ENCODE results near the gene ITGA11. TPM values are rescaled to one million over a fixed set of nuclear protein-coding genes. Genes with fewer than 3 reads are reported as not detected.

The ITGA11 gene
- total and polyA plus RNA-seq, 2 experiments from 2014 or later = 0.03 to 0.40 TPM

- Mint-ChIP-seq H3K36me3 (ENCODE audit: low read depth) (no peaks in the 10 kb centered on the region), H3K4me3 (no peak overlapping the region), H3K4me1 (peaks cover 17% of the 10 kb centered on the region), H3K27me3 (ENCODE audit: insufficient read depth, low read depth, poor library complexity) (peaks cover 37% of the 10 kb centered on the region), H3K9me3 (no peaks in the 10 kb centered on the region; the same call in 2 of the 3 replicates), H3K27ac (no peak overlapping the region)
- H3K36me3 ChIP-seq (ENCODE audit: insufficient read depth) = no peaks in the 10 kb centered on the region
- no peak overlapping the region for H2AFZ ChIP-seq
- no peaks in the 10 kb centered on the region for H3K9me2 ChIP-seq (ENCODE audit: insufficient read depth)
- H3K4me3 ChIP-seq = no peak overlapping the region
- no peaks in the 10 kb centered on the region for H3F3A ChIP-seq (replicated peaks; ENCODE audit: low read depth)
- no peak overlapping the region for H3K27ac ChIP-seq (ENCODE audit: low read depth)
- no peak overlapping the region for H3K4me2 ChIP-seq
- DNase-seq (ENCODE audit: low spot score) = no peak
- no peaks in the 10 kb centered on the region for H4K20me1 ChIP-seq (replicated peaks; ENCODE audit: insufficient read depth)
- peaks cover 38% of the 10 kb centered on the region for H3K27me3 ChIP-seq (ENCODE audit: insufficient read depth)
- no peak for ATAC-seq
- peaks cover 9% of the 10 kb centered on the region for H3K4me1 ChIP-seq (ENCODE audit: insufficient read depth)
- TF ChIP-seq STAT1 (IDR thresholded peaks at IDR 0.05; ENCODE audit: unreplicated experiment) = no peak
- no peak for TF ChIP-seq NANOG (IDR thresholded peaks at IDR 0.05; ENCODE audit: borderline replicate concordance)
- TF ChIP-seq, protein P1, sequence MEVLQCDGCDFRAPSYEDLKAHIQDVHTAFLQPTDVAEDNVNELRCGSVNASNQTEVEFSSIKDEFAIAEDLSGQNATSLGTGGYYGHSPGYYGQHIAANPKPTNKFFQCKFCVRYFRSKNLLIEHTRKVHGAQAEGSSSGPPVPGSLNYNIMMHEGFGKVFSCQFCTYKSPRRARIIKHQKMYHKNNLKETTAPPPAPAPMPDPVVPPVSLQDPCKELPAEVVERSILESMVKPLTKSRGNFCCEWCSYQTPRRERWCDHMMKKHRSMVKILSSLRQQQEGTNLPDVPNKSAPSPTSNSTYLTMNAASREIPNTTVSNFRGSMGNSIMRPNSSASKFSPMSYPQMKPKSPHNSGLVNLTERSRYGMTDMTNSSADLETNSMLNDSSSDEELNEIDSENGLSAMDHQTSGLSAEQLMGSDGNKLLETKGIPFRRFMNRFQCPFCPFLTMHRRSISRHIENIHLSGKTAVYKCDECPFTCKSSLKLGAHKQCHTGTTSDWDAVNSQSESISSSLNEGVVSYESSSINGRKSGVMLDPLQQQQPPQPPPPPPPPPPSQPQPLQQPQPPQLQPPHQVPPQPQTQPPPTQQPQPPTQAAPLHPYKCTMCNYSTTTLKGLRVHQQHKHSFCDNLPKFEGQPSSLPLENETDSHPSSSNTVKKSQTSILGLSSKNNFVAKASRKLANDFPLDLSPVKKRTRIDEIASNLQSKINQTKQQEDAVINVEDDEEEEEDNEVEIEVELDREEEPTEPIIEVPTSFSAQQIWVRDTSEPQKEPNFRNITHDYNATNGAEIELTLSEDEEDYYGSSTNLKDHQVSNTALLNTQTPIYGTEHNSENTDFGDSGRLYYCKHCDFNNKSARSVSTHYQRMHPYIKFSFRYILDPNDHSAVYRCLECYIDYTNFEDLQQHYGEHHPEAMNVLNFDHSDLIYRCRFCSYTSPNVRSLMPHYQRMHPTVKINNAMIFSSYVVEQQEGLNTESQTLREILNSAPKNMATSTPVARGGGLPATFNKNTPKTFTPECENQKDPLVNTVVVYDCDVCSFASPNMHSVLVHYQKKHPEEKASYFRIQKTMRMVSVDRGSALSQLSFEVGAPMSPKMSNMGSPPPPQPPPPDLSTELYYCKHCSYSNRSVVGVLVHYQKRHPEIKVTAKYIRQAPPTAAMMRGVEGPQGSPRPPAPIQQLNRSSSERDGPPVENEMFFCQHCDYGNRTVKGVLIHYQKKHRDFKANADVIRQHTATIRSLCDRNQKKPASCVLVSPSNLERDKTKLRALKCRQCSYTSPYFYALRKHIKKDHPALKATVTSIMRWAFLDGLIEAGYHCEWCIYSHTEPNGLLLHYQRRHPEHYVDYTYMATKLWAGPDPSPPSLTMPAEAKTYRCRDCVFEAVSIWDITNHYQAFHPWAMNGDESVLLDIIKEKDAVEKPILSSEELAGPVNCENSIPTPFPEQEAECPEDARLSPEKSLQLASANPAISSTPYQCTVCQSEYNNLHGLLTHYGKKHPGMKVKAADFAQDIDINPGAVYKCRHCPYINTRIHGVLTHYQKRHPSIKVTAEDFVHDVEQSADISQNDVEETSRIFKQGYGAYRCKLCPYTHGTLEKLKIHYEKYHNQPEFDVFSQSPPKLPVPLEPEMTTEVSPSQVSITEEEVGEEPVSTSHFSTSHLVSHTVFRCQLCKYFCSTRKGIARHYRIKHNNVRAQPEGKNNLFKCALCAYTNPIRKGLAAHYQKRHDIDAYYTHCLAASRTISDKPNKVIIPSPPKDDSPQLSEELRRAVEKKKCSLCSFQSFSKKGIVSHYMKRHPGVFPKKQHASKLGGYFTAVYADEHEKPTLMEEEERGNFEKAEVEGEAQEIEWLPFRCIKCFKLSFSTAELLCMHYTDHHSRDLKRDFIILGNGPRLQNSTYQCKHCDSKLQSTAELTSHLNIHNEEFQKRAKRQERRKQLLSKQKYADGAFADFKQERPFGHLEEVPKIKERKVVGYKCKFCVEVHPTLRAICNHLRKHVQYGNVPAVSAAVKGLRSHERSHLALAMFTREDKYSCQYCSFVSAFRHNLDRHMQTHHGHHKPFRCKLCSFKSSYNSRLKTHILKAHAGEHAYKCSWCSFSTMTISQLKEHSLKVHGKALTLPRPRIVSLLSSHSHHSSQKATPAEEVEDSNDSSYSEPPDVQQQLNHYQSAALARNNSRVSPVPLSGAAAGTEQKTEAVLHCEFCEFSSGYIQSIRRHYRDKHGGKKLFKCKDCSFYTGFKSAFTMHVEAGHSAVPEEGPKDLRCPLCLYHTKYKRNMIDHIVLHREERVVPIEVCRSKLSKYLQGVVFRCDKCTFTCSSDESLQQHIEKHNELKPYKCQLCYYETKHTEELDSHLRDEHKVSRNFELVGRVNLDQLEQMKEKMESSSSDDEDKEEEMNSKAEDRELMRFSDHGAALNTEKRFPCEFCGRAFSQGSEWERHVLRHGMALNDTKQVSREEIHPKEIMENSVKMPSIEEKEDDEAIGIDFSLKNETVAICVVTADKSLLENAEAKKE (CRISPR knock-in tag; IDR thresholded peaks at IDR 0.05) = no peak
- H3K79me2 ChIP-seq (replicated peaks; ENCODE audit: insufficient read depth) = no peaks in the 10 kb centered on the region
Observed at GRCh38 chr15:68435966-68436365, 4.0 kb upstream of the ITGA11 start.

DNA sequence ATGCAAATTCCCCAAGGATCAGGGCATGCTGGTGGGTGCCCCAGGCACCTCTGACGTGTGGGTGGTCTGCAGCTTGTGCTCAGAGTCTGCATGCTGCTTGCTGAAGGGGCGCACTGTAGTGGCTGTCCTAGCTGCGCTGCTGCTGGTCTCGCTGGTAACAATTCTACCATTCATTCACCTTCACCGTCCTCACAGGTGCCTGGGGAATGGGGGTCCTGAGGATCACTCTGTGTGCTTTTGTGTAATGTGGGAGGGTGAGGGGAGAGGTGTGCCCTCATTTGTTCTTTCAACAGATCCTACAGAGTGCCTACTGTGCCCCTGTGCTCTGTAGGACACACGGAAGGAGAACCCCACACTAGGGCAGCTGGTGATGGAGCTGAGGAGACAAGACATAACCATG lies 2.1 kb upstream of the ITGA11 start:
- Mint-ChIP-seq H3K4me3 (no peak overlapping the region), H3K27me3 (ENCODE audit: insufficient read depth, low read depth, poor library complexity) (peaks cover 51% of the 10 kb centered on the region), H3K27ac (no peak overlapping the region), H3K9me3 (peaks cover 2% of the 10 kb centered on the region; the same call in 2 of the 3 replicates), H3K4me1 (peaks cover 17% of the 10 kb centered on the region), H3K36me3 (ENCODE audit: low read depth) (no peaks in the 10 kb centered on the region)
- H3K4me3 ChIP-seq = no peak overlapping the region
- no peaks in the 10 kb centered on the region for H4K20me1 ChIP-seq (replicated peaks; ENCODE audit: insufficient read depth)
- no peaks in the 10 kb centered on the region for H3F3A ChIP-seq (replicated peaks; ENCODE audit: low read depth)
- no peak for ATAC-seq
- no peaks in the 10 kb centered on the region for H3K36me3 ChIP-seq (ENCODE audit: insufficient read depth)
- no peak overlapping the region for H2AFZ ChIP-seq
- no peak overlapping the region for H3K27ac ChIP-seq (ENCODE audit: low read depth)
- peaks cover 58% of the 10 kb centered on the region for H3K27me3 ChIP-seq (ENCODE audit: insufficient read depth)
- no peaks in the 10 kb centered on the region for H3K79me2 ChIP-seq (replicated peaks; ENCODE audit: insufficient read depth)
- peaks cover 9% of the 10 kb centered on the region for H3K4me1 ChIP-seq (ENCODE audit: insufficient read depth)
- no peaks in the 10 kb centered on the region for H3K9me2 ChIP-seq (ENCODE audit: insufficient read depth)
- no peak for DNase-seq (ENCODE audit: low spot score)
- H3K4me2 ChIP-seq = no peak overlapping the region
- TF ChIP-seq EZH2 (IDR thresholded peaks at IDR 0.05; ENCODE audit: low read depth, unreplicated experiment) = no peak
- TF ChIP-seq, protein P1 (CRISPR knock-in tag; IDR thresholded peaks at IDR 0.05) = no peak

Data from GM23338 (cell line).